GM10266 (cell line): ENCODE measurements around the gene CADM1.

Experiments
- DNase-seq: peaks from one replicate; pipeline ENCODE4 v3.0.0; 2012; ENCODE audit errors: extremely low spot score
- TF ChIP-seq, protein P1 (sequence below): IDR thresholded peaks from 2 replicates; pipeline ENCODE4 v1.5.1; 2012; ENCODE audit warnings: mild to moderate bottlenecking, low read depth; ENCODE audit not compliant: control insufficient read depth, insufficient read depth; ENCODE audit errors: missing control alignments

CADM1 gene

GRCh38 chr11:115398333-115399080, 105.7 kb downstream of the CADM1 start:
- no peak for DNase-seq
- TF ChIP-seq, protein P1, sequence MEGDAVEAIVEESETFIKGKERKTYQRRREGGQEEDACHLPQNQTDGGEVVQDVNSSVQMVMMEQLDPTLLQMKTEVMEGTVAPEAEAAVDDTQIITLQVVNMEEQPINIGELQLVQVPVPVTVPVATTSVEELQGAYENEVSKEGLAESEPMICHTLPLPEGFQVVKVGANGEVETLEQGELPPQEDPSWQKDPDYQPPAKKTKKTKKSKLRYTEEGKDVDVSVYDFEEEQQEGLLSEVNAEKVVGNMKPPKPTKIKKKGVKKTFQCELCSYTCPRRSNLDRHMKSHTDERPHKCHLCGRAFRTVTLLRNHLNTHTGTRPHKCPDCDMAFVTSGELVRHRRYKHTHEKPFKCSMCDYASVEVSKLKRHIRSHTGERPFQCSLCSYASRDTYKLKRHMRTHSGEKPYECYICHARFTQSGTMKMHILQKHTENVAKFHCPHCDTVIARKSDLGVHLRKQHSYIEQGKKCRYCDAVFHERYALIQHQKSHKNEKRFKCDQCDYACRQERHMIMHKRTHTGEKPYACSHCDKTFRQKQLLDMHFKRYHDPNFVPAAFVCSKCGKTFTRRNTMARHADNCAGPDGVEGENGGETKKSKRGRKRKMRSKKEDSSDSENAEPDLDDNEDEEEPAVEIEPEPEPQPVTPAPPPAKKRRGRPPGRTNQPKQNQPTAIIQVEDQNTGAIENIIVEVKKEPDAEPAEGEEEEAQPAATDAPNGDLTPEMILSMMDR: no peak

DNA sequence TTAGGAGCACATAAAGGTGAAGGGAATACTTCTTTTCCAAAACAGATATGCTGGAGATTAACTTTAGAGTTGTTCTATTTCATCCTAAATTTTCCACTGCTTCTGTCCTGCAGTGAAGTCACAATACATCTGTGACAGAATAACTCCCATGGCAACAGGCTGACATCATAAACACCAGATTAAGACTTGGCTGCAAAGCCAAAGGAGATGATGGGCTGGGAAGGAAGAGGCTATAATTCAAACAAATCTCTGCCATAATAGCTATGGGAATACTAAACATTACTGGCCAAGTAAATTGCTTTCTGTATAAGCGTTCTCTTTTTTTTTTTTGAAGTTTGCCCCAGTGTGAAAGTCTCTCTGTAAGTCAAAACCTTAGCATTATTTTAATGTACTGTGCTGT, 107.7 kb downstream of the CADM1 start:
- DNase-seq: no peak
- TF ChIP-seq, protein P1: no peak

GRCh38 chr11:115393950-115394349, 110.3 kb downstream of the CADM1 start:
- no peak for DNase-seq
- TF ChIP-seq, protein P1: no peak

GRCh38 chr11:115391598-115391997, 112.6 kb downstream of the CADM1 start:
- DNase-seq: no peak
- TF ChIP-seq, protein P1: no peak

GRCh38 chr11:115391160-115391559, 113.1 kb downstream of the CADM1 start:
- no peak for DNase-seq
- TF ChIP-seq, protein P1: no peak

- DNase-seq: no peak
These were observed 113.8 kb downstream of the CADM1 start for GRCh38 chr11:115390441-115390840.

DNA sequence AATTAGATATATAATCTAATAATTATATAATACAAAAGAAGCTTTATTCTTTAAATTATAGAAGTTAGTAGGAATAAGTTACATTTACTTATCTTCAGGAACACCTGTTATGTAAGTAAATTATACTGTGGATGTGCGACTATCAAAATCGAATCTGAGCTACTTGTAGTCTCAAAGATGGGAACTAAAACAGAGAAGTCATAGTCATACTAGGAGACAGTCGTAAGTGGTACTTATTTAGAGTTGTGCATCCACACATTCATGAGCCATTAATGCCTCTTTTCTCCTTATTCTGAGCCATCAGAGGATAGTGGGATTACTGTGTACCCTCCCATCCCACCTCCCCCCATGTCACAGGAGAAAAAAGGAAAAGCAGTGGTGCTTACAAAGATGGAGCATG, 114.4 kb downstream of the CADM1 start:
- DNase-seq: no peak
- TF ChIP-seq, protein P1: no peak

More at GRCh38 chr11:115390441-115390840, 113.8 kb downstream of the CADM1 start:
- TF ChIP-seq, protein P1: no peak
